Smooth muscle cell (in vitro differentiated cells): ENCODE data around the gene PRICKLE4. TPM values are rescaled to one million over a fixed set of nuclear protein-coding genes. Genes with fewer than 3 reads are reported as not detected.

Source experiments
- DNase-seq: peaks from one replicate; lab custom pipeline; 2025; ENCODE audit not compliant: unreplicated experiment; lab: John Stamatoyannopoulos, UW
- H2AFZ ChIP-seq: fragments of 200-600 bp; sonication (generic); 2 replicates; pipeline ENCODE4 v1.6.0; 2016; ENCODE audit warnings: antibody characterized with exemption, low read depth, mild to moderate bottlenecking
- H3F3A ChIP-seq: fragments of 200-600 bp; sonication (generic); 2 replicates; pipeline ENCODE4 v1.6.0; 2017; ENCODE audit warnings: antibody characterized with exemption, low read depth
- H3K27ac ChIP-seq: fragments of 200-600 bp; sonication (generic); 2 replicates; pipeline ENCODE4 v1.5.1; 2016; ENCODE audit warnings: low read depth, mild to moderate bottlenecking
- H3K27me3 ChIP-seq: fragments of 200-600 bp; sonication (generic); 2 replicates; pipeline ENCODE4 v1.6.1; 2016; ENCODE audit warnings: low read depth, mild to moderate bottlenecking
- H3K36me3 ChIP-seq: fragments of 200-600 bp; sonication (generic); 2 replicates; pipeline ENCODE4 v1.5.1; 2016; ENCODE audit warnings: low read depth
- H3K4me1 ChIP-seq: fragments of 200-600 bp; sonication (generic); 2 replicates; pipeline ENCODE4 v1.5.1; 2016; ENCODE audit warnings: low read depth
- H3K4me2 ChIP-seq: fragments of 200-600 bp; sonication (generic); 2 replicates; pipeline ENCODE4 v1.6.0; 2016; ENCODE audit warnings: mild to moderate bottlenecking
- H3K4me3 ChIP-seq: fragments of 200-600 bp; sonication (generic); 2 replicates; pipeline ENCODE4 v1.5.1; 2016; ENCODE audit warnings: mild to moderate bottlenecking
- H3K79me2 ChIP-seq: fragments of 200-600 bp; sonication (generic); 2 replicates; pipeline ENCODE4 v1.6.0; 2016; ENCODE audit warnings: low read depth, mild to moderate bottlenecking
- H3K9ac ChIP-seq: fragments of 200-600 bp; sonication (generic); 2 replicates; pipeline ENCODE4 v1.6.0; 2016; ENCODE audit warnings: low read depth
- H3K9me3 ChIP-seq: fragments of 200-600 bp; sonication (generic); replicated peaks from 2 replicates; pipeline ENCODE4 v1.5.1; 2016; ENCODE audit warnings: low read depth
- H4K20me1 ChIP-seq: fragments of 200-600 bp; sonication (generic); 2 replicates; pipeline ENCODE4 v1.6.0; 2016; ENCODE audit warnings: low read depth
- WGBS: methylation state at CpG from one replicate; pipeline ENCODE4 v1.1.7; 2016; ENCODE audit warnings: low lambda C conversion rate; 5-methylcytosine and 5-hydroxymethylcytosine counted together
- polyA plus RNA-seq: library from polyadenylated mRNA; unstranded; fragments of >200 nt; fragmentation: Nextera tagmentation; extraction: Ambion mirVana; gene quantifications from 2 replicates; pipeline ENCODE4 v1.2.1, GENCODE V29; 2016
- total RNA-seq: library from RNA; depleted of rRNA; stranded (reverse); fragments of >200 nt; gene quantifications from 2 replicates; pipeline ENCODE4 v1.2.3, GENCODE V29; 2014
- TF ChIP-seq, protein P1 (sequence below): fragments of 200-600 bp; sonication (generic); IDR thresholded peaks from 2 replicates; pipeline ENCODE4 v1.5.1; 2017; ENCODE audit warnings: borderline replicate concordance, mild to moderate bottlenecking, antibody characterized with exemption; ENCODE audit not compliant: insufficient read depth, poor library complexity, severe bottlenecking

Gene PRICKLE4
- total and polyA plus RNA-seq, 2 experiments from 2014 or later = 2.0 TPM; not detected in 1

DNA sequence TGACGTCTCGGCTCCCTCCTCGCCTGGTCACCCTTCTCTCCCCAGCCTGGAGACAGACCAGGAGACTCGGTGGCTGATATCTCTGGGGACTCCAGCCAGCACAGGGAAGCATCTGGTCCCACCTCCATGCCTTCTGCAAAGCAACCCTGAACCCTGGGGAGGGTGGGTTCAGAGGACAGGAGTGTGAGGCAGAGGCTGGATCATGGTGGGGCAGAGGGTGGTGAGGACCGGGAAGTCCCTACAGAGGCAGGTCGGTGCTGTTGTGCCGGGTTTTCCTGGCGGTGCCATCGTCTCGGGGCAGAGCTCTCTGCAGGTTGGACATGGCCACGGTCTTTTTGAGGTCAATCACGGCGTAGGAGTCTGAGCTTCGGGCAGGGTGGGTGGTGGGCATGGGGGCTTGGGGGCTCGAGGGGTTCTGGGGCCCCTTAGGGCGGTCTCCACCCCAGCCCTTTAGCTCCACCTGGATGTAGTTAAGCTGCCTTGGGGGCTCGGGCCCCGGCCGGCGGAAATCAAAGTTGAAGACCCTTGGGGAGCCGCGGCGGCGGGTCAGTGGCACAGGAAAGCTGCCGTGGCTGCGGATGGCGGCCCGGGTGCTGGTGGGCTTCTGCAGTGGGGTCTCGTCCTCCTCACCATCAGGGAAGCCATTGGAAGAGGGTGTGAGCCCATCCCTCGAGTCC lies 10.1 kb upstream of the PRICKLE4 start:
- WGBS = 97% methylated on average over 28 of the region's 30 CpGs
- no peak overlapping the region for H3K27ac ChIP-seq
- no peaks in the 10 kb centered on the region for H3F3A ChIP-seq
- peaks cover 4% of the 10 kb centered on the region for H3K36me3 ChIP-seq
- no peak overlapping the region for H3K4me3 ChIP-seq
- DNase-seq = no peak
- no peak overlapping the region for H3K9ac ChIP-seq
- no peak overlapping the region for H2AFZ ChIP-seq
- H4K20me1 ChIP-seq = no peaks in the 10 kb centered on the region
- H3K4me2 ChIP-seq = no peak overlapping the region
- H3K4me1 ChIP-seq = no peaks in the 10 kb centered on the region
- H3K9me3 ChIP-seq = no peaks in the 10 kb centered on the region
- TF ChIP-seq, protein P1, sequence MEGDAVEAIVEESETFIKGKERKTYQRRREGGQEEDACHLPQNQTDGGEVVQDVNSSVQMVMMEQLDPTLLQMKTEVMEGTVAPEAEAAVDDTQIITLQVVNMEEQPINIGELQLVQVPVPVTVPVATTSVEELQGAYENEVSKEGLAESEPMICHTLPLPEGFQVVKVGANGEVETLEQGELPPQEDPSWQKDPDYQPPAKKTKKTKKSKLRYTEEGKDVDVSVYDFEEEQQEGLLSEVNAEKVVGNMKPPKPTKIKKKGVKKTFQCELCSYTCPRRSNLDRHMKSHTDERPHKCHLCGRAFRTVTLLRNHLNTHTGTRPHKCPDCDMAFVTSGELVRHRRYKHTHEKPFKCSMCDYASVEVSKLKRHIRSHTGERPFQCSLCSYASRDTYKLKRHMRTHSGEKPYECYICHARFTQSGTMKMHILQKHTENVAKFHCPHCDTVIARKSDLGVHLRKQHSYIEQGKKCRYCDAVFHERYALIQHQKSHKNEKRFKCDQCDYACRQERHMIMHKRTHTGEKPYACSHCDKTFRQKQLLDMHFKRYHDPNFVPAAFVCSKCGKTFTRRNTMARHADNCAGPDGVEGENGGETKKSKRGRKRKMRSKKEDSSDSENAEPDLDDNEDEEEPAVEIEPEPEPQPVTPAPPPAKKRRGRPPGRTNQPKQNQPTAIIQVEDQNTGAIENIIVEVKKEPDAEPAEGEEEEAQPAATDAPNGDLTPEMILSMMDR = no peak
- H3K79me2 ChIP-seq = no peaks in the 10 kb centered on the region
- no peaks in the 10 kb centered on the region for H3K27me3 ChIP-seq

DNA sequence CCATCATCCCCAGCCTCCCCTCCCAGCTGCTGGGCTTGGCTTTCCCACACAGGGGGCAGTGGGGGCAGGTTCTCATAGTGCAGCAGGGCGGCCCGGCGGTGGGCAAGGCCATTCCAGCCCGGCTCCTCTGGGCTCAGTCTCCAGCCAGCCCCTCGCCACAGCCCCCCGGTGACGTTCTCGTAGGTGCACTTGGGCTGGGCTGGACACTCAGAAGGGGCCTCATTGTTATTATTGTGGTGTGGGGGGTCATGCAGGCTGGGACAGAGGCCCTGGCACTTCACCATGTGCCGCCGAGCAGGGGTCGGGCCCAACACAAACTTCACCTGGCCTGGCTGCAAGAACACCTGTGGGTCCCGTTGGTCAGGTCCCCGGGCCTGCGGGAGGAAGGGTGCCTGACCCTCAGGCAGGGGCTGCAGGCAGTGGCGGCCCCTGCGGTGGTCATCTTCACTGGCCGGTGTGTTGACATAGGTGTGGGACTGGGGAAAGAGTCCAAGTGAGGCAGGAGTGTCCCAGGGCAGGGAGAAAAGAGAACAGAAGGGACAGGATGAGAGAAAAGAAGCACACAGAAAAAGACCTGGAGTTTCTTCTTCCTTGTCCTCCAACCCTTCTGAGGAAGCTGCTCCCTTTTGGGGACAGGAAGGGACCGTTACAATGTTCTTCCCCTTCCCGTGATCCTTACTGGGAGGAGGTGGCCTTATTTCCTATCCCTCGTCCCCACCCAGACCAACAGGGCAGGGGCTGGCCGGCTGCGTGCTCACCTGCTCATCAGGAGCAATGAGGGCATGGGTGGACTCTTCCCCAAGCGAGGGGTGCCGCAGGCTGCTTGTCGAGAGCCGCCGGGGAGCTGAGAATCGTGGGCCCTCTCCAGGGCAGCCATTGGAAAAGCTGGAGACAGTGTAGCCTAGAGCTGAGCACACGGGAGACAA lies 9.3 kb upstream of the PRICKLE4 start:
- Histone ChIP-seq H3K9ac (no peak overlapping the region), H3K79me2 (no peaks in the 10 kb centered on the region), H3K27me3 (no peaks in the 10 kb centered on the region), H3K4me1 (no peaks in the 10 kb centered on the region), H3K36me3 (peaks cover 4% of the 10 kb centered on the region), H3K4me3 (no peak overlapping the region), H3F3A (no peaks in the 10 kb centered on the region), H4K20me1 (no peaks in the 10 kb centered on the region), H3K4me2 (no peak overlapping the region), H3K9me3 (no peaks in the 10 kb centered on the region), H2AFZ (no peak overlapping the region), H3K27ac (no peak overlapping the region)
- DNase-seq = no peak
- 97% methylated on average over 29 of the region's 29 CpGs for WGBS
- TF ChIP-seq, protein P1 = no peak

DNA sequence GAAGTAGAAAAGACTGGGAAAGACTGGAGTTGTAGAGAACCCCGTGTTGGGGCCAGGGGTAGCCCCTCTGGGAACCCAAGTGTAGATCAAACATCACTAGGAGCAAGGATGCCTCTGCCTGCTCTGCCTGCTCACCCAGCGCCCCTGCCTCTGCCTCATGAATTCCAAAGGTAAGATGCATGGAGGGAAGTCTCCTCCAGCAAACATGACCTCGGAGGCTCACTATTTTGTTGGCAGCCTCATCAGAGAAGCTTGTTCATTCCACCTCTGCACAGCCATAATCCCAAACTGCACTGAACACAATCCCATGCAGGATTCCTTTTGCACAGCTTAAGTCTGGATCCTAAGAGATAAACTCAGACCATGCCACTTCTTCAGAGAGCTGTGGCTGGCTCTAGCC lies 5.7 kb upstream of the PRICKLE4 start:
- no peak overlapping the region for H3K9ac ChIP-seq
- H3K4me2 ChIP-seq = no peak overlapping the region
- H3F3A ChIP-seq = no peaks in the 10 kb centered on the region
- H3K79me2 ChIP-seq = no peaks in the 10 kb centered on the region
- no peaks in the 10 kb centered on the region for H4K20me1 ChIP-seq
- no peaks in the 10 kb centered on the region for H3K9me3 ChIP-seq
- no peak overlapping the region for H3K4me3 ChIP-seq
- 96% methylated on average over 3 of the region's 3 CpGs for WGBS
- DNase-seq = no peak
- peaks cover 5% of the 10 kb centered on the region for H3K4me1 ChIP-seq
- no peaks in the 10 kb centered on the region for H3K27me3 ChIP-seq
- peaks cover 4% of the 10 kb centered on the region for H3K36me3 ChIP-seq
- H3K27ac ChIP-seq = no peak overlapping the region
- H2AFZ ChIP-seq = no peak overlapping the region
- TF ChIP-seq, protein P1 = no peak
